Neural crest cell (in vitro differentiated cells): Measurements from ENCODE around the gene DACH1. TPM values are rescaled to one million over a fixed set of nuclear protein-coding genes. Genes with fewer than 3 reads are reported as not detected.

ENCODE experiments used
- DNase-seq: peaks from one replicate; pipeline ENCODE4 v3.0.0; 2021; ENCODE audit warnings: low read depth, mixed read lengths, low spot score
- H3K27ac Mint-ChIP-seq: one replicate; pipeline ENCODE4 v1.8.0; 2021; ENCODE audit warnings: mild to moderate bottlenecking, mixed read lengths; ENCODE audit not compliant: unreplicated experiment
- H3K27me3 Mint-ChIP-seq: 2 replicates; pipeline ENCODE4 v1.8.0; 2021; ENCODE audit warnings: low read depth, mild to moderate bottlenecking, mixed read lengths
- H3K36me3 Mint-ChIP-seq: 2 replicates; pipeline ENCODE4 v1.8.0; 2021; ENCODE audit warnings: low read depth, mild to moderate bottlenecking, mixed read lengths
- H3K4me1 Mint-ChIP-seq: 2 replicates; pipeline ENCODE4 v1.8.0; 2021; ENCODE audit warnings: mixed read lengths
- H3K4me3 Mint-ChIP-seq: one replicate; pipeline ENCODE4 v1.8.0; 2021; ENCODE audit warnings: mild to moderate bottlenecking, mixed read lengths
- H3K9me3 Mint-ChIP-seq: 2 replicates; pipeline ENCODE4 v1.8.0; 2021; ENCODE audit warnings: mixed read lengths
- CTCF ChIP-seq: fragments of 200-600 bp; sonication (generic); conservative IDR thresholded peaks from 2 replicates; pipeline ENCODE4 v1.5.0; 2021; ENCODE audit warnings: antibody characterized with exemption, mild to moderate bottlenecking
- total RNA-seq: library from RNA; stranded (reverse); gene quantifications from 2 replicates; pipeline ENCODE4 v1.2.1, GENCODE V29; 2021

Gene DACH1
- total RNA-seq, 1 donor from 2014 or later = 23.7 TPM

- DNase-seq = no peak
- H3K4me3 Mint-ChIP-seq = peak overlapping the region; percentile 87
- H3K9me3 Mint-ChIP-seq = no peaks in the 10 kb centered on the region
- no peaks in the 10 kb centered on the region for H3K36me3 Mint-ChIP-seq
- peaks cover 66% of the 10 kb centered on the region for H3K27me3 Mint-ChIP-seq
- H3K27ac Mint-ChIP-seq = no peak overlapping the region
- peaks cover 51% of the 10 kb centered on the region for H3K4me1 Mint-ChIP-seq
- no peak for TF ChIP-seq CTCF
Measured at GRCh38 chr13:71865874-71866334, 1.1 kb downstream of the DACH1 start.

GRCh38 chr13:71864986-71865873, 1.8 kb downstream of the DACH1 start:
- Mint-ChIP-seq H3K4me1 (peaks cover 52% of the 10 kb centered on the region), H3K9me3 (no peaks in the 10 kb centered on the region), H3K36me3 (no peaks in the 10 kb centered on the region), H3K4me3 (peak overlapping the region; percentile 98), H3K27me3 (peaks cover 63% of the 10 kb centered on the region), H3K27ac (peak overlapping the region; percentile 81)
- peak; percentile 28 for DNase-seq
- TF ChIP-seq CTCF = no peak

GRCh38 chr13:71864094-71864985, 2.7 kb downstream of the DACH1 start:
- no peaks in the 10 kb centered on the region for H3K36me3 Mint-ChIP-seq
- peaks cover 56% of the 10 kb centered on the region for H3K27me3 Mint-ChIP-seq
- DNase-seq = peak; percentile 41
- TF ChIP-seq CTCF = no peak
- peak overlapping the region; percentile 98 for H3K4me3 Mint-ChIP-seq
- H3K27ac Mint-ChIP-seq = peak overlapping the region; percentile 81
- H3K4me1 Mint-ChIP-seq = peaks cover 44% of the 10 kb centered on the region
- H3K9me3 Mint-ChIP-seq = no peaks in the 10 kb centered on the region

GRCh38 chr13:71863254-71863865, 3.6 kb downstream of the DACH1 start:
- Mint-ChIP-seq H3K4me1 (peaks cover 41% of the 10 kb centered on the region), H3K36me3 (no peaks in the 10 kb centered on the region), H3K27me3 (peaks cover 47% of the 10 kb centered on the region), H3K4me3 (peak overlapping the region; percentile 98), H3K27ac (no peak overlapping the region), H3K9me3 (no peaks in the 10 kb centered on the region)
- no peak for TF ChIP-seq CTCF
- no peak for DNase-seq

GRCh38 chr13:71862459-71862943, 4.5 kb downstream of the DACH1 start:
- peaks cover 38% of the 10 kb centered on the region for H3K4me1 Mint-ChIP-seq
- no peaks in the 10 kb centered on the region for H3K36me3 Mint-ChIP-seq
- DNase-seq = no peak
- no peaks in the 10 kb centered on the region for H3K9me3 Mint-ChIP-seq
- TF ChIP-seq CTCF = no peak
- no peak overlapping the region for H3K27ac Mint-ChIP-seq
- peak overlapping the region; percentile 74 for H3K4me3 Mint-ChIP-seq
- H3K27me3 Mint-ChIP-seq = peaks cover 38% of the 10 kb centered on the region
